ENCODE measurements around the gene EGFR. TPM values are rescaled to one million over a fixed set of nuclear protein-coding genes. Genes with fewer than 3 reads are reported as not detected.

The EGFR gene
- polyA plus RNA-seq, 2 of the 4 experiments (the other 2 are of a cell fraction): 59.5 to 63.8 TPM

- TF ChIP-seq SMC3 (IDR thresholded peaks at IDR 0.05) (peak; percentile 96), CTCF (IDR thresholded peaks at IDR 0.05) (peak; percentile 82), ESRRA (IDR thresholded peaks at IDR 0.05; ENCODE audit: borderline replicate concordance, low read length) (no peak), HEYL (CRISPR knock-in tag; IDR thresholded peaks at IDR 0.05) (no peak), BHLHE40 (IDR thresholded peaks at IDR 0.05; ENCODE audit: low read depth, low read length) (no peak), HOXB13 (CRISPR knock-in tag; IDR thresholded peaks at IDR 0.05; ENCODE audit: low read depth) (no peak), NPAS2 (CRISPR knock-in tag; IDR thresholded peaks at IDR 0.05; ENCODE audit: borderline replicate concordance) (no peak), RARB (CRISPR knock-in tag; IDR thresholded peaks at IDR 0.05) (no peak), POLR2A (IDR thresholded peaks at IDR 0.05; ENCODE audit: low read length) (no peak), JUNB (IDR thresholded peaks at IDR 0.05) (no peak), FOXS1 (CRISPR knock-in tag; IDR thresholded peaks at IDR 0.05) (no peak), E2F6 (IDR thresholded peaks at IDR 0.05; ENCODE audit: borderline replicate concordance, low read depth) (peak; percentile 92)
- TF ChIP-seq, protein P1, sequence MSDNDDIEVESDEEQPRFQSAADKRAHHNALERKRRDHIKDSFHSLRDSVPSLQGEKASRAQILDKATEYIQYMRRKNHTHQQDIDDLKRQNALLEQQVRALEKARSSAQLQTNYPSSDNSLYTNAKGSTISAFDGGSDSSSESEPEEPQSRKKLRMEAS (IDR thresholded peaks at IDR 0.05): peak; percentile 90
- TF ChIP-seq, protein P2, sequence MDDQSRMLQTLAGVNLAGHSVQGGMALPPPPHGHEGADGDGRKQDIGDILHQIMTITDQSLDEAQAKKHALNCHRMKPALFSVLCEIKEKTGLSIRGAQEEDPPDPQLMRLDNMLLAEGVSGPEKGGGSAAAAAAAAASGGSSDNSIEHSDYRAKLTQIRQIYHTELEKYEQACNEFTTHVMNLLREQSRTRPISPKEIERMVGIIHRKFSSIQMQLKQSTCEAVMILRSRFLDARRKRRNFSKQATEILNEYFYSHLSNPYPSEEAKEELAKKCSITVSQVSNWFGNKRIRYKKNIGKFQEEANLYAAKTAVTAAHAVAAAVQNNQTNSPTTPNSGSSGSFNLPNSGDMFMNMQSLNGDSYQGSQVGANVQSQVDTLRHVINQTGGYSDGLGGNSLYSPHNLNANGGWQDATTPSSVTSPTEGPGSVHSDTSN (IDR thresholded peaks at IDR 0.05): no peak
- TF ChIP-seq, protein P3, sequence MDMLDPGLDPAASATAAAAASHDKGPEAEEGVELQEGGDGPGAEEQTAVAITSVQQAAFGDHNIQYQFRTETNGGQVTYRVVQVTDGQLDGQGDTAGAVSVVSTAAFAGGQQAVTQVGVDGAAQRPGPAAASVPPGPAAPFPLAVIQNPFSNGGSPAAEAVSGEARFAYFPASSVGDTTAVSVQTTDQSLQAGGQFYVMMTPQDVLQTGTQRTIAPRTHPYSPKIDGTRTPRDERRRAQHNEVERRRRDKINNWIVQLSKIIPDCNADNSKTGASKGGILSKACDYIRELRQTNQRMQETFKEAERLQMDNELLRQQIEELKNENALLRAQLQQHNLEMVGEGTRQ (IDR thresholded peaks at IDR 0.05): peak; percentile 49
Measured at GRCh38 chr7:55255496-55256445, 237.0 kb downstream of the EGFR start (continued).

DNA sequence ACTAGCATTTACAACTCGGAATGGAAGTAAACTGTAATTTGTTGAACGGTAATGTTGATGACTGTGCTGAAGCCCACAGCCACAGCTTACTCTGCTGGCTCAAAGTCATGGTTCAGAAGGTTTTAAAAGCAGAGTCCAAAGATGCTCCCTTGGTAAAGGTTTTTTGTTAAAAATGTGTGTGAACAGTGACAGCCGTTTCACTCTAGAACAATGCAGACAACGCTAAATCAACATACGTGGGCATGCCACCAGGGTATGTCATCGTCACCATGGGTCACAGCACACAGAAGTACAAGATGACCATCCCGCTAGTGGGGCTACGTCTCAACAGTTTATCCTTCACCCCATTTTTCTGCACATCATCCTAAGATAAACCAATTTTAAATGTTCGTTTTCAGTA is 239.8 kb downstream of the EGFR start:
- POLR2A ChIA-PET: no interaction called here
- CTCF ChIA-PET: interaction anchor here (2.6 kb wide), 1 partner anchor 485 kb away, joined by 17 read pairs; no protein-coding TSS in a partner anchor
- Histone ChIP-seq H3K27ac (no peak overlapping the region), H3K4me2 (no peak overlapping the region), H3K9me3 (no peaks in the 10 kb centered on the region), H3K4me1 (peaks cover 4% of the 10 kb centered on the region; the same call in 1 of the 3 replicates), H3K4me3 (no peak overlapping the region)
- no peak for TF ChIP-seq CTCF (IDR thresholded peaks at IDR 0.05)
- no peak for TF ChIP-seq EP300 (IDR thresholded peaks at IDR 0.05)
- TF ChIP-seq RNF2 (IDR thresholded peaks at IDR 0.05; ENCODE audit: borderline replicate concordance, low read depth): no peak
- TF ChIP-seq BCL3 (IDR thresholded peaks at IDR 0.05): no peak
- no peak for TF ChIP-seq RFX5 (IDR thresholded peaks at IDR 0.05)
- TF ChIP-seq RCOR1 (IDR thresholded peaks at IDR 0.05; ENCODE audit: low read depth, low read length): no peak
- TF ChIP-seq, protein P3 (IDR thresholded peaks at IDR 0.05): no peak
- TF ChIP-seq E2F6 (IDR thresholded peaks at IDR 0.05; ENCODE audit: borderline replicate concordance, low read depth): no peak
- DNase-seq (ENCODE audit: low read depth in 1 of 2, low spot score in 1 of 2) (no peak), FAIRE-seq (no peak), ATAC-seq (no peak)
- WGBS (ENCODE audit: missing lambda C conversion rate): 47% methylated on average over 9 of the region's 9 CpGs

Data from A549 (cell line).